Nephron (organoid): ENCODE data around the gene GRK7.

Experiments used
- H3K27ac Mint-ChIP-seq, 3 experiments: 2 replicates each; pipeline ENCODE4 v1.8.0; 2020; ENCODE audit warnings: mixed read lengths in 3 of 3, mild to moderate bottlenecking in 2 of 3, moderate library complexity in 1 of 3
- H3K27me3 Mint-ChIP-seq: 2 replicates; pipeline ENCODE4 v1.8.0; 2021; ENCODE audit warnings: low read depth, mild to moderate bottlenecking, moderate library complexity, mixed read lengths
- H3K36me3 Mint-ChIP-seq: 2 replicates; pipeline ENCODE4 v1.8.0; 2020; ENCODE audit warnings: low read depth, mixed read lengths
- H3K4me1 Mint-ChIP-seq: 2 replicates; pipeline ENCODE4 v1.8.0; 2020; ENCODE audit warnings: mixed read lengths
- H3K4me3 Mint-ChIP-seq, 3 experiments: 2 replicates each; pipeline ENCODE4 v1.8.0; 2020; ENCODE audit warnings: mild to moderate bottlenecking in 3 of 3, mixed read lengths in 3 of 3, moderate library complexity in 2 of 3
- H3K9me3 Mint-ChIP-seq: 2 replicates; pipeline ENCODE4 v1.8.0; 2020; ENCODE audit warnings: mixed read lengths
- CTCF ChIP-seq, 3 experiments: fragments of 200-600 bp; sonication (generic); IDR thresholded peaks; one replicate each; pipeline ENCODE4 v1.5.0; 2021; ENCODE audit warnings: antibody characterized with exemption in 3 of 3; ENCODE audit not compliant: unreplicated experiment in 3 of 3

The GRK7 gene

GRCh38 chr3:141763088-141763750, at the start of gene GRK7:
Gene GRK7, plus strand, starts transcription at chr3:141763408. Its CDS starts 14,877 bp downstream, at chr3:141778285.
- Mint-ChIP-seq H3K4me3 (no peak within 1 kb of the TSS), H3K27me3 (no peaks in the 10 kb centered on the region), H3K36me3 (peaks cover 3% of the 10 kb centered on the region), H3K4me1 (no peaks in the 10 kb centered on the region), H3K27ac (no peak within 1 kb of the TSS), H3K9me3 (peaks cover 4% of the 10 kb centered on the region)
- no peak for TF ChIP-seq CTCF (IDR thresholded peaks at IDR 0.05; ENCODE audit: unreplicated experiment in 3 of 3)

DNA sequence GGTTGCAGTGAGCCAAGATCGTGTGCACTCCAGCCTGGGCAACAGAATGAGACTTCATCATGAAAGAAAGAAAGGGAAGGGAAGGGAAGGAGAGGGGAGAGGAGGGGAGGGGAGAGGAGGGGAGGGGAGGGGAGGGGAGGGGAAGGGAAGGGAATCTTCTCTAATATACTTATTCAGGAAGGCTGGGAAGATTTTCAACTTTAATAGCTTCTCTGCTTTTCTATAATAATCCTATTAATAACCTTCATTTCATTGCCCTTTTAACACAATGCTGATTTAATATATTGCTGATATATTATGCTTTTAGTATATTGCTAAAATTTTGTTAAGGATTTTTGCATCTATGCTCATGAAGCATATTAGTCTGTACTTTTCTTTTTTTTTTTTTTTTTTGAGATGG, 48.5 kb upstream of the GRK7 start:
- no peaks in the 10 kb centered on the region for H3K27me3 Mint-ChIP-seq
- no peak for TF ChIP-seq CTCF (IDR thresholded peaks at IDR 0.05; ENCODE audit: unreplicated experiment in 3 of 3)
- no peaks in the 10 kb centered on the region for H3K4me1 Mint-ChIP-seq
- no peaks in the 10 kb centered on the region for H3K36me3 Mint-ChIP-seq
- H3K9me3 Mint-ChIP-seq = peaks cover 14% of the 10 kb centered on the region
- no peak overlapping the region for H3K4me3 Mint-ChIP-seq
- no peak overlapping the region for H3K27ac Mint-ChIP-seq

GRCh38 chr3:141722081-141722480, 41.1 kb upstream of the GRK7 start:
- Mint-ChIP-seq H3K4me3 (no peak overlapping the region), H3K9me3 (peaks cover 4% of the 10 kb centered on the region), H3K4me1 (peaks cover 21% of the 10 kb centered on the region), H3K36me3 (no peaks in the 10 kb centered on the region), H3K27me3 (no peaks in the 10 kb centered on the region), H3K27ac (no peak overlapping the region)
- TF ChIP-seq CTCF (IDR thresholded peaks at IDR 0.05; ENCODE audit: unreplicated experiment in 3 of 3) = no peak

DNA sequence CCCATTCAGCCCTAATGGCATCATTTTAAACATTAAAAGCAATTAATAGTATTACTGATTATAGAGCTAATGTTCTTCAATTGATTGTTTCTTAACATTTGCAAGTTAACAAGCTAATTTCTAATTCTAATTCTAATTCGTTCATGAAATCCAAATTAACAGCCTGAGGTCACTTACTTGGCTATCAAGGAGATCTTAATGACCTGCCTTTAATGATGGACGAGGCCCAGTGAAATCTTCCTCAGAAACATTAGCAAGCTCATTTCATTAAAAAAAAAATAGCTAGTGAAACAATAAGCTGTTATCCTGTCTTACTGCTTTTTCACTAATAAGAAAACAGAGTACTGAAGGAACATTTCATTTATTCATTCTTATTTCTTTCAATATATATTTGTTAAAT, 40.6 kb upstream of the GRK7 start:
- no peak for TF ChIP-seq CTCF (IDR thresholded peaks at IDR 0.05; ENCODE audit: unreplicated experiment in 3 of 3)
- peaks cover 21% of the 10 kb centered on the region for H3K4me1 Mint-ChIP-seq

GRCh38 chr3:141723255-141723654, 40.0 kb upstream of the GRK7 start:
- no peaks in the 10 kb centered on the region for H3K9me3 Mint-ChIP-seq
- peaks cover 21% of the 10 kb centered on the region for H3K4me1 Mint-ChIP-seq
- TF ChIP-seq CTCF (IDR thresholded peaks at IDR 0.05; ENCODE audit: unreplicated experiment in 3 of 3) = no peak
- H3K36me3 Mint-ChIP-seq = no peaks in the 10 kb centered on the region
- no peak overlapping the region for H3K4me3 Mint-ChIP-seq
- no peaks in the 10 kb centered on the region for H3K27me3 Mint-ChIP-seq
- H3K27ac Mint-ChIP-seq = no peak overlapping the region

More for the DNA sequence above, 40.6 kb upstream of the GRK7 start:
- no peak overlapping the region for H3K4me3 Mint-ChIP-seq
- no peaks in the 10 kb centered on the region for H3K9me3 Mint-ChIP-seq
- H3K27me3 Mint-ChIP-seq = no peaks in the 10 kb centered on the region
- H3K27ac Mint-ChIP-seq = no peak overlapping the region
- no peaks in the 10 kb centered on the region for H3K36me3 Mint-ChIP-seq

DNA sequence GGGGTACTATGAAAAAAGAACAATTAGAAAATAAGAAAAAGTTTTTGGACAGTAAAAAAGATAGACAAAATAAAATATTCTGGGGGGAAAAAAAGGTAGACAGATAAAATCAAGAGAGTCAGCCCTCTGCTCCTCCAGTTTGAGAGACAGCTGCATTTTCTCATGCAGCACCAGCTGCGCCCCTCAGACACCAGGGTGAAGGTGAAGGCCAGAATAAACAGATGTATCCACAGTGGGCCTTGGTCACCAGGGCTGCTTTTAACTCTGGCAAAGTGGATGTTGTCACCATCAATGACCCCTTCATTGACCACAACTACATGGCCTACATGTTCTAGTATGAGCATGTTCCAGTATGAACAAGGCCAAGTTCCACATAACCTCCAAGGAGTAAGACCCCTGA, 39.0 kb upstream of the GRK7 start:
- no peaks in the 10 kb centered on the region for H3K27me3 Mint-ChIP-seq
- no peak for TF ChIP-seq CTCF (IDR thresholded peaks at IDR 0.05; ENCODE audit: unreplicated experiment in 3 of 3)
- H3K27ac Mint-ChIP-seq = no peak overlapping the region

More for the DNA sequence above, 39.0 kb upstream of the GRK7 start:
- Mint-ChIP-seq H3K36me3 (no peaks in the 10 kb centered on the region), H3K9me3 (no peaks in the 10 kb centered on the region), H3K4me1 (peaks cover 21% of the 10 kb centered on the region), H3K4me3 (no peak overlapping the region)
